Measurements from ENCODE around the gene PRSS27.

DNA sequence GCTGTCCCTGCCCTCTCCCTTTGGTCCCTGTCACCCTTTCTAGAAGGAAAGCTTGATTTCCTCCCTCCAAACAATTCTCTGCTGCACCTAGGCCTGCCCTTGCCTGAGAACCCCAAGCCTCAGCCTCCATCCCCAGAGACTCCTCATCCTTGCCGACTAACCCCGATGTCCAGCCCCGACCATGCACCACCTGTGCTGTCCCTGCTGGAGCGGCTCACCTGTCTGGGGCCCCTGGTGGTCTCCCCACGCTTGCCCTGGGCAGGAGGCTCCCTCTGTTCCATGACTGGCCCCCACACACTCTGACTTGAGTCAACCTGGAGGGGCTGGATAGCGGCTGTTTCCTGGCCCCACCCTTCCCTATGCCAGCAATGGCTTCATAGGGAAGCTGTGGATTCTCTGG is 20.5 kb upstream of the PRSS27 start:
- TF ChIP-seq POLR2A (IDR thresholded peaks at IDR 0.05) = no peak
- TF ChIP-seq, protein P1, sequence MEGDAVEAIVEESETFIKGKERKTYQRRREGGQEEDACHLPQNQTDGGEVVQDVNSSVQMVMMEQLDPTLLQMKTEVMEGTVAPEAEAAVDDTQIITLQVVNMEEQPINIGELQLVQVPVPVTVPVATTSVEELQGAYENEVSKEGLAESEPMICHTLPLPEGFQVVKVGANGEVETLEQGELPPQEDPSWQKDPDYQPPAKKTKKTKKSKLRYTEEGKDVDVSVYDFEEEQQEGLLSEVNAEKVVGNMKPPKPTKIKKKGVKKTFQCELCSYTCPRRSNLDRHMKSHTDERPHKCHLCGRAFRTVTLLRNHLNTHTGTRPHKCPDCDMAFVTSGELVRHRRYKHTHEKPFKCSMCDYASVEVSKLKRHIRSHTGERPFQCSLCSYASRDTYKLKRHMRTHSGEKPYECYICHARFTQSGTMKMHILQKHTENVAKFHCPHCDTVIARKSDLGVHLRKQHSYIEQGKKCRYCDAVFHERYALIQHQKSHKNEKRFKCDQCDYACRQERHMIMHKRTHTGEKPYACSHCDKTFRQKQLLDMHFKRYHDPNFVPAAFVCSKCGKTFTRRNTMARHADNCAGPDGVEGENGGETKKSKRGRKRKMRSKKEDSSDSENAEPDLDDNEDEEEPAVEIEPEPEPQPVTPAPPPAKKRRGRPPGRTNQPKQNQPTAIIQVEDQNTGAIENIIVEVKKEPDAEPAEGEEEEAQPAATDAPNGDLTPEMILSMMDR (IDR thresholded peaks at IDR 0.05) = no peak

Data from Peyer's patch (tissue), 4 donors.